Measurements from ENCODE around the gene NAT16. TPM values are rescaled to one million over a fixed set of nuclear protein-coding genes. Genes with fewer than 3 reads are reported as not detected.

Gene NAT16
- total and polyA plus RNA-seq, 2 of the 13 experiments (the other 11 are each of a cell fraction or from before 2014, with no cell fraction given), result 0.04 TPM; not detected in 1

DNA sequence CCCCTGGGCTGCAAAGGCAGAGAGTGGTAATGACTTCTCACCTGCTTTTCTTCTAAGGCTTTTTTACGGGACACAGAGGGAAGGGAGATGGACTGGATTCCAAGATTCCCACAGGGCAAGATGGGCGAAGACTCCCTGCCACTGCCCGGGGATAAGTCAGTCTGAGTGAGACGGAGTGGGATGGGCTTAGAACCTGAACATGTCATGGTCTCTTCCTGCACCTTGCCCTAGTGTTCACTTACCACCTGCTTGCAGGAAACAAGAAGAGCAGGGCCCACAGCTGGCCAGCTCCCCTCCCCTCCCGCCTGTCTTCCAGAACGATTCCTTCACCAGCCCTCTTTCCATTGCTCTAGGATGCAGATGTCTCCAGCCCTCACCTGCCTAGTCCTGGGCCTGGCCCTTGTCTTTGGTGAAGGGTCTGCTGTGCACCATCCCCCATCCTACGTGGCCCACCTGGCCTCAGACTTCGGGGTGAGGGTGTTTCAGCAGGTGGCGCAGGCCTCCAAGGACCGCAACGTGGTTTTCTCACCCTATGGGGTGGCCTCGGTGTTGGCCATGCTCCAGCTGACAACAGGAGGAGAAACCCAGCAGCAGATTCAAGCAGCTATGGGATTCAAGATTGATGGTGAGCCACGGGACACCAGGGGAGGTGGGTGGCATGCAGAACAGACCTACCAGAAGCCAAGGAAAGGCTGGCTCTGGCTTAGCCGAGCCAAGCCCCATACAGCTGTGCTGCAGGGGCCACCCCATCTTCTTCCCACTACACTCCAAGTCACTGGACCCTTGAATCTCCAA is 51.9 kb downstream of the NAT16 start (continued):
- TF ChIP-seq, protein P1, sequence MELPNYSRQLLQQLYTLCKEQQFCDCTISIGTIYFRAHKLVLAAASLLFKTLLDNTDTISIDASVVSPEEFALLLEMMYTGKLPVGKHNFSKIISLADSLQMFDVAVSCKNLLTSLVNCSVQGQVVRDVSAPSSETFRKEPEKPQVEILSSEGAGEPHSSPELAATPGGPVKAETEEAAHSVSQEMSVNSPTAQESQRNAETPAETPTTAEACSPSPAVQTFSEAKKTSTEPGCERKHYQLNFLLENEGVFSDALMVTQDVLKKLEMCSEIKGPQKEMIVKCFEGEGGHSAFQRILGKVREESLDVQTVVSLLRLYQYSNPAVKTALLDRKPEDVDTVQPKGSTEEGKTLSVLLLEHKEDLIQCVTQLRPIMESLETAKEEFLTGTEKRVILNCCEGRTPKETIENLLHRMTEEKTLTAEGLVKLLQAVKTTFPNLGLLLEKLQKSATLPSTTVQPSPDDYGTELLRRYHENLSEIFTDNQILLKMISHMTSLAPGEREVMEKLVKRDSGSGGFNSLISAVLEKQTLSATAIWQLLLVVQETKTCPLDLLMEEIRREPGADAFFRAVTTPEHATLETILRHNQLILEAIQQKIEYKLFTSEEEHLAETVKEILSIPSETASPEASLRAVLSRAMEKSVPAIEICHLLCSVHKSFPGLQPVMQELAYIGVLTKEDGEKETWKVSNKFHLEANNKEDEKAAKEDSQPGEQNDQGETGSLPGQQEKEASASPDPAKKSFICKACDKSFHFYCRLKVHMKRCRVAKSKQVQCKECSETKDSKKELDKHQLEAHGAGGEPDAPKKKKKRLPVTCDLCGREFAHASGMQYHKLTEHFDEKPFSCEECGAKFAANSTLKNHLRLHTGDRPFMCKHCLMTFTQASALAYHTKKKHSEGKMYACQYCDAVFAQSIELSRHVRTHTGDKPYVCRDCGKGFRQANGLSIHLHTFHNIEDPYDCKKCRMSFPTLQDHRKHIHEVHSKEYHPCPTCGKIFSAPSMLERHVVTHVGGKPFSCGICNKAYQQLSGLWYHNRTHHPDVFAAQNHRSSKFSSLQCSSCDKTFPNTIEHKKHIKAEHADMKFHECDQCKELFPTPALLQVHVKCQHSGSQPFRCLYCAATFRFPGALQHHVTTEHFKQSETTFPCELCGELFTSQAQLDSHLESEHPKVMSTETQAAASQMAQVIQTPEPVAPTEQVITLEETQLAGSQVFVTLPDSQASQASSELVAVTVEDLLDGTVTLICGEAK (IDR thresholded peaks at IDR 0.05), result no peak
- TF ChIP-seq, protein P1 (CRISPR knock-in tag; IDR thresholded peaks at IDR 0.05), result peak; percentile 38
- TF ChIP-seq, protein P2, sequence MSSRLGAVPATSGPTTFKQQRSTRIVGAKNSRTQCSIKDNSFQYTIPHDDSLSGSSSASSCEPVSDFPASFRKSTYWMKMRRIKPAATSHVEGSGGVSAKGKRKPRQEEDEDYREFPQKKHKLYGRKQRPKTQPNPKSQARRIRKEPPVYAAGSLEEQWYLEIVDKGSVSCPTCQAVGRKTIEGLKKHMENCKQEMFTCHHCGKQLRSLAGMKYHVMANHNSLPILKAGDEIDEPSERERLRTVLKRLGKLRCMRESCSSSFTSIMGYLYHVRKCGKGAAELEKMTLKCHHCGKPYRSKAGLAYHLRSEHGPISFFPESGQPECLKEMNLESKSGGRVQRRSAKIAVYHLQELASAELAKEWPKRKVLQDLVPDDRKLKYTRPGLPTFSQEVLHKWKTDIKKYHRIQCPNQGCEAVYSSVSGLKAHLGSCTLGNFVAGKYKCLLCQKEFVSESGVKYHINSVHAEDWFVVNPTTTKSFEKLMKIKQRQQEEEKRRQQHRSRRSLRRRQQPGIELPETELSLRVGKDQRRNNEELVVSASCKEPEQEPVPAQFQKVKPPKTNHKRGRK (CRISPR knock-in tag; IDR thresholded peaks at IDR 0.05), result peak; percentile 91
- TF ChIP-seq JARID2 (CRISPR knock-in tag; IDR thresholded peaks at IDR 0.05; ENCODE audit: insufficient replicate concordance), result no peak
- TF ChIP-seq, protein P3, sequence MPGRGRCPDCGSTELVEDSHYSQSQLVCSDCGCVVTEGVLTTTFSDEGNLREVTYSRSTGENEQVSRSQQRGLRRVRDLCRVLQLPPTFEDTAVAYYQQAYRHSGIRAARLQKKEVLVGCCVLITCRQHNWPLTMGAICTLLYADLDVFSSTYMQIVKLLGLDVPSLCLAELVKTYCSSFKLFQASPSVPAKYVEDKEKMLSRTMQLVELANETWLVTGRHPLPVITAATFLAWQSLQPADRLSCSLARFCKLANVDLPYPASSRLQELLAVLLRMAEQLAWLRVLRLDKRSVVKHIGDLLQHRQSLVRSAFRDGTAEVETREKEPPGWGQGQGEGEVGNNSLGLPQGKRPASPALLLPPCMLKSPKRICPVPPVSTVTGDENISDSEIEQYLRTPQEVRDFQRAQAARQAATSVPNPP (CRISPR knock-in tag; IDR thresholded peaks at IDR 0.05), result no peak
- TF ChIP-seq FOXO1 (CRISPR knock-in tag; IDR thresholded peaks at IDR 0.05), result no peak
- TF ChIP-seq ZNF451 (CRISPR knock-in tag; IDR thresholded peaks at IDR 0.05), result 0 out of 2 replicates have a peak, but pooled peaks have one; percentile 56
- TF ChIP-seq PPARG (CRISPR knock-in tag; conservative IDR thresholded peaks at IDR 0.05), result no peak
- no peak for TF ChIP-seq ADNP (CRISPR knock-in tag; IDR thresholded peaks at IDR 0.05)
- TF ChIP-seq, protein P4, sequence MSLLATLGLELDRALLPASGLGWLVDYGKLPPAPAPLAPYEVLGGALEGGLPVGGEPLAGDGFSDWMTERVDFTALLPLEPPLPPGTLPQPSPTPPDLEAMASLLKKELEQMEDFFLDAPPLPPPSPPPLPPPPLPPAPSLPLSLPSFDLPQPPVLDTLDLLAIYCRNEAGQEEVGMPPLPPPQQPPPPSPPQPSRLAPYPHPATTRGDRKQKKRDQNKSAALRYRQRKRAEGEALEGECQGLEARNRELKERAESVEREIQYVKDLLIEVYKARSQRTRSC (CRISPR knock-in tag; IDR thresholded peaks at IDR 0.05; ENCODE audit: low read depth), result no peak
- no peak for TF ChIP-seq ZNF550 (CRISPR knock-in tag; IDR thresholded peaks at IDR 0.05; ENCODE audit: borderline replicate concordance)
- TF ChIP-seq, protein P5, sequence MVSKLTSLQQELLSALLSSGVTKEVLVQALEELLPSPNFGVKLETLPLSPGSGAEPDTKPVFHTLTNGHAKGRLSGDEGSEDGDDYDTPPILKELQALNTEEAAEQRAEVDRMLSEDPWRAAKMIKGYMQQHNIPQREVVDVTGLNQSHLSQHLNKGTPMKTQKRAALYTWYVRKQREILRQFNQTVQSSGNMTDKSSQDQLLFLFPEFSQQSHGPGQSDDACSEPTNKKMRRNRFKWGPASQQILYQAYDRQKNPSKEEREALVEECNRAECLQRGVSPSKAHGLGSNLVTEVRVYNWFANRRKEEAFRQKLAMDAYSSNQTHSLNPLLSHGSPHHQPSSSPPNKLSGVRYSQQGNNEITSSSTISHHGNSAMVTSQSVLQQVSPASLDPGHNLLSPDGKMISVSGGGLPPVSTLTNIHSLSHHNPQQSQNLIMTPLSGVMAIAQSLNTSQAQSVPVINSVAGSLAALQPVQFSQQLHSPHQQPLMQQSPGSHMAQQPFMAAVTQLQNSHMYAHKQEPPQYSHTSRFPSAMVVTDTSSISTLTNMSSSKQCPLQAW (CRISPR knock-in tag; IDR thresholded peaks at IDR 0.05), result peak; percentile 79
- TF ChIP-seq FIP1L1 (IDR thresholded peaks at IDR 0.05; ENCODE audit: borderline replicate concordance, insufficient read depth, low read depth, low read length), result no peak
- TF ChIP-seq KMT2A (CRISPR knock-in tag; IDR thresholded peaks at IDR 0.05), result no peak
